ENCODE measurements around the gene CD40.

The CD40 gene

DNA sequence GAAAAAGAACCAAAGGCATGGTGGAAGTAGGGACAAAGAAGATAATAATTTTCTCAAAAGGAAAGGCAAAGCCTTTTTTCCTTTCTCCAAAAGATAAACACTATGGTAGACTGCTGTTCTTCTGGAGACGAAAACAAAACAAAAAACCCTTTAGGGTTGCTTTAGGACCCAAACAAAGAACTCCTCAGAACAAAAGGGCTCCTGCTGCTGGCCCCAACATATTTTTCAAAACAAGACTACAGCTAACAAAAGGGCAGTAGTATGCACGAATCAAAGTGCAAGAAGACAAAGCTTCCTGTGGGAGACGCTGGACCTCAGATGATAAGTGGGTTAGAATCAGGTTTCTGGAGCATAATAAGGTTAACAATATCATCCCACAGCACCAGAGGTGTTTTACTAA, 44.1 kb upstream of the CD40 start:
- DNase-seq = no peak
- Histone ChIP-seq H3K4ac (ENCODE audit: low read depth, low read length) (no peak overlapping the region), H3K27ac (ENCODE audit: low read depth, low read length) (no peak overlapping the region), H3K79me1 (ENCODE audit: low read length) (peaks cover 8% of the 10 kb centered on the region), H3K36me3 (ENCODE audit: control insufficient read depth, insufficient read depth, low read length) (peaks cover 3% of the 10 kb centered on the region), H3K9ac (ENCODE audit: low read length) (no peak overlapping the region), H3K4me3 (ENCODE audit: low read length) (no peak overlapping the region), H2BK15ac (replicated peaks; ENCODE audit: low read depth) (no peak overlapping the region), H3K27me3 (ENCODE audit: insufficient read depth, low read length, poor library complexity) (no peaks in the 10 kb centered on the region), H3K4me1 (ENCODE audit: control insufficient read depth, low read depth, low read length) (no peaks in the 10 kb centered on the region), H3K79me2 (ENCODE audit: control insufficient read depth, insufficient read depth, low read length) (peaks cover 6% of the 10 kb centered on the region), H3K56ac (ENCODE audit: low read length) (no peak overlapping the region), H3K4me2 (ENCODE audit: low read length) (no peak overlapping the region), H4K8ac (ENCODE audit: low read depth, low read length) (no peak overlapping the region), H3K18ac (ENCODE audit: low read length) (no peak overlapping the region), H2BK5ac (ENCODE audit: low read length) (no peak overlapping the region), H2BK120ac (ENCODE audit: low read depth, low read length) (no peak overlapping the region), H3K23ac (ENCODE audit: low read length) (no peak overlapping the region), H4K5ac (ENCODE audit: low read length) (no peak overlapping the region), H2AK5ac (ENCODE audit: low read length) (no peak overlapping the region)
- WGBS (ENCODE audit: extremely low coverage, insufficient coverage, low lambda C conversion rate) = no CpG with 5 or more reads among the region's 3 CpGs

DNA sequence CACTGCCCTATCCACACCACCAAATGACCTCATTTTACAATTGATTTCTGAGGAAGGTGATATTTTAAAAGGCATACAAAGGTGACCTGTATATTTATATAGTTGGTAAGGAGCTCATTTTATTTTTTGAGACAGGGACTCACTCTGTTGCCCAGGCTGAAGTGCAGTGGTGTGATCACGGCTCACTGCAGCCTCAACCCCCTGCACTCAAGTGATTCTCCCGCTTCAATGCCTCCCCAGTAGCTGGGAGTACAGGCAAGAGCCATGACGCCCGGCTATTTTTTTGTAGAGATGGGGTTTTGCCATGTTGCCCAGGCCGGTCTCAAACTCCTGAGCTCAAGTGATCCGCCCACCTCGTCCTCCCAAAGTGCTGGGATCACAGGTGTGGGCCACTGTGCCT, 41.3 kb upstream of the CD40 start:
- H4K8ac ChIP-seq (ENCODE audit: low read depth, low read length) = no peak overlapping the region
- no peak overlapping the region for H2AK5ac ChIP-seq (ENCODE audit: low read length)
- no peak overlapping the region for H2BK120ac ChIP-seq (ENCODE audit: low read depth, low read length)
- no peak for DNase-seq
- H3K4me2 ChIP-seq (ENCODE audit: low read length) = no peak overlapping the region
- WGBS (ENCODE audit: extremely low coverage, insufficient coverage, low lambda C conversion rate) = no CpG with 5 or more reads among the region's 7 CpGs
- H3K9ac ChIP-seq (ENCODE audit: low read length) = no peak overlapping the region
- H3K27ac ChIP-seq (ENCODE audit: low read depth, low read length) = no peak overlapping the region
- H3K36me3 ChIP-seq (ENCODE audit: control insufficient read depth, insufficient read depth, low read length) = peaks cover 3% of the 10 kb centered on the region
- no peak overlapping the region for H3K23ac ChIP-seq (ENCODE audit: low read length)
- no peak overlapping the region for H4K5ac ChIP-seq (ENCODE audit: low read length)
- H3K79me1 ChIP-seq (ENCODE audit: low read length) = peaks cover 7% of the 10 kb centered on the region
- no peak overlapping the region for H3K18ac ChIP-seq (ENCODE audit: low read length)
- H3K79me2 ChIP-seq (ENCODE audit: control insufficient read depth, insufficient read depth, low read length) = peaks cover 6% of the 10 kb centered on the region
- H3K56ac ChIP-seq (ENCODE audit: low read length) = no peak overlapping the region
- no peak overlapping the region for H2BK15ac ChIP-seq (replicated peaks; ENCODE audit: low read depth)
- H3K27me3 ChIP-seq (ENCODE audit: insufficient read depth, low read length, poor library complexity) = no peaks in the 10 kb centered on the region
- H3K4ac ChIP-seq (ENCODE audit: low read depth, low read length) = no peak overlapping the region
- no peak overlapping the region for H2BK5ac ChIP-seq (ENCODE audit: low read length)
- no peaks in the 10 kb centered on the region for H3K4me1 ChIP-seq (ENCODE audit: control insufficient read depth, low read depth, low read length)
- no peak overlapping the region for H3K4me3 ChIP-seq (ENCODE audit: low read length)

DNA sequence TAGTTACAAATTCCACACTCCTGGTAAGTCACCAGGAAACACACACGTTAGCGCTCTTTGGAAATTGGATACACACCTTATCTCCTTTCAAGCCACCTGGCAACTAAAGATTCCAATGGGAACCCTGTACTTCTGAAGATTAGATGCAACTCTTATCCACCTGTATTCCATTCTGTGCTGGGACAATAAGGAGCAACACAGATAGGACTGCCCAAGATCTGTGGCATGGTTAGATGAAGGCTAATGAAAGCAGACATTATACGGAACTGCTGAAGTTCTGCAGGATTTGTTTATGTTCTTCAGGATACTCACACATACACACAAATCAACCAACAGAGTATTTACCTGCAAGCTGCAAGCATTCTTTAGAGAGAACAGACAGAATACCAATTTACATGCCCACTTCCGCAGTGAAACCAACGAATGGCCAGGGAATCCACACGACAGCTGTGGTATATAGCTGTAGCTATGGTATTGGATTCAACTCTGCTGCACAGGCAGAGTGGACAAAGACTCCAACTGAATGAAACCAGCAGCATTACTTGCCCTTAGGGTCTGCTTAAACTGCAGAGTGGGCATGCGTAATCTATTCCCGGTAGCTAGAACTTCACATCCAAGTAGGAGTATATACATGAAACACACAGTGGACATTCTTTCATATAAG, 40.3 kb upstream of the CD40 start:
- H2AK5ac ChIP-seq (ENCODE audit: low read length) = no peak overlapping the region
- H2BK5ac ChIP-seq (ENCODE audit: low read length) = no peak overlapping the region
- no peak overlapping the region for H3K4ac ChIP-seq (ENCODE audit: low read depth, low read length)
- H2BK120ac ChIP-seq (ENCODE audit: low read depth, low read length) = no peak overlapping the region
- no peak overlapping the region for H3K27ac ChIP-seq (ENCODE audit: low read depth, low read length)
- no peak overlapping the region for H3K18ac ChIP-seq (ENCODE audit: low read length)
- H3K23ac ChIP-seq (ENCODE audit: low read length) = no peak overlapping the region
- peaks cover 3% of the 10 kb centered on the region for H3K36me3 ChIP-seq (ENCODE audit: control insufficient read depth, insufficient read depth, low read length)
- no peak for DNase-seq
- peaks cover 7% of the 10 kb centered on the region for H3K79me1 ChIP-seq (ENCODE audit: low read length)
- H3K79me2 ChIP-seq (ENCODE audit: control insufficient read depth, insufficient read depth, low read length) = peaks cover 10% of the 10 kb centered on the region
- H3K56ac ChIP-seq (ENCODE audit: low read length) = no peak overlapping the region
- no peaks in the 10 kb centered on the region for H3K4me1 ChIP-seq (ENCODE audit: control insufficient read depth, low read depth, low read length)
- no peaks in the 10 kb centered on the region for H3K27me3 ChIP-seq (ENCODE audit: insufficient read depth, low read length, poor library complexity)
- no peak overlapping the region for H3K9ac ChIP-seq (ENCODE audit: low read length)
- no peak overlapping the region for H3K4me2 ChIP-seq (ENCODE audit: low read length)
- H4K8ac ChIP-seq (ENCODE audit: low read depth, low read length) = no peak overlapping the region
- no peak overlapping the region for H4K5ac ChIP-seq (ENCODE audit: low read length)
- WGBS (ENCODE audit: extremely low coverage, insufficient coverage, low lambda C conversion rate) = no CpG with 5 or more reads among the region's 8 CpGs
- H2BK15ac ChIP-seq (replicated peaks; ENCODE audit: low read depth) = no peak overlapping the region
- H3K4me3 ChIP-seq (ENCODE audit: low read length) = no peak overlapping the region

DNA sequence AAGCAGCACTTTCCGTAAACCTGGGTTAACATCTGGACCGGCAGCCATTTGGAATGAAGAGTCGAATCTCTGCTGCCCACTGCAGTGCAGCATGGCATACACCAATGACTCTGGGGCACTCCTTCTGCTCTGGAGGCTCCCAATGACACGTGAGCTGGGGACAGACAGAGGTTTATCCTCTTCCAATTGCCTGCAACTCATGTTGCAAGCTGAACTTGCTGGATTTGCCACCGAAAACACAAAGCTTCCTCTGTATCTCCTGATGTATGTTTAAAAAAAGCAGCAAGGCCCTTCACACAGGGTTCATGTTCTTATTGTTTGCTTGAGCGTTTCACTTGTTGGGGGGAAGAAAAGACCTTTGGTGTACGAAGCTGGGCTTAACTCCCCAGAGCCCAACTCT, 39.2 kb upstream of the CD40 start:
- WGBS (ENCODE audit: extremely low coverage, insufficient coverage, low lambda C conversion rate) = no CpG with 5 or more reads among the region's 7 CpGs
- H3K4me3 ChIP-seq (ENCODE audit: low read length) = no peak overlapping the region
- H3K4me2 ChIP-seq (ENCODE audit: low read length) = no peak overlapping the region
- H3K27me3 ChIP-seq (ENCODE audit: insufficient read depth, low read length, poor library complexity) = no peaks in the 10 kb centered on the region
- no peak overlapping the region for H2AK5ac ChIP-seq (ENCODE audit: low read length)
- no peak for DNase-seq
- H3K9ac ChIP-seq (ENCODE audit: low read length) = no peak overlapping the region
- H3K27ac ChIP-seq (ENCODE audit: low read depth, low read length) = no peak overlapping the region
- no peak overlapping the region for H4K8ac ChIP-seq (ENCODE audit: low read depth, low read length)
- peaks cover 18% of the 10 kb centered on the region for H3K79me2 ChIP-seq (ENCODE audit: control insufficient read depth, insufficient read depth, low read length)
- H3K79me1 ChIP-seq (ENCODE audit: low read length) = peaks cover 10% of the 10 kb centered on the region
- no peak overlapping the region for H4K5ac ChIP-seq (ENCODE audit: low read length)
- no peak overlapping the region for H3K56ac ChIP-seq (ENCODE audit: low read length)
- no peak overlapping the region for H3K4ac ChIP-seq (ENCODE audit: low read depth, low read length)
- H3K18ac ChIP-seq (ENCODE audit: low read length) = no peak overlapping the region
- H3K36me3 ChIP-seq (ENCODE audit: control insufficient read depth, insufficient read depth, low read length) = peaks cover 3% of the 10 kb centered on the region
- H2BK15ac ChIP-seq (replicated peaks; ENCODE audit: low read depth) = no peak overlapping the region
- H2BK120ac ChIP-seq (ENCODE audit: low read depth, low read length) = no peak overlapping the region
- no peak overlapping the region for H2BK5ac ChIP-seq (ENCODE audit: low read length)
- H3K4me1 ChIP-seq (ENCODE audit: control insufficient read depth, low read depth, low read length) = no peaks in the 10 kb centered on the region
- no peak overlapping the region for H3K23ac ChIP-seq (ENCODE audit: low read length)

DNA sequence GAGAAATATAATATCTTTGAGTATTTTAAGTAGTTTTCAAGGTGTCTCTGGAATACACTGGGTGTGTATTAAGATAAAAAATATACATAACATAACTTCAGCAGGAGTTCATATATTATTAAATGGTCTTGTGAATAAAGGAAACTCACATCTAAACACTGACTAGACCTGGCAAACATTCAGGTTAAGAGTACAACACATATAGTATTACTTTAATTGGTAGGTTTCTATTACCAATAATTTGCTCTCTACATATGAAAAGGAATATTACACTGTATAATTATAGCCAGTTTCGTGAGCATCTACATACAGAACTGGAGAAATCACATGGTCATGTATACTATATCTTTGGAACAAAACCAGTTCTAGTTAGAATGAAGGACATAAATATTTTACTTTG, 37.0 kb upstream of the CD40 start:
- peaks cover 12% of the 10 kb centered on the region for H3K79me1 ChIP-seq (ENCODE audit: low read length)
- H3K56ac ChIP-seq (ENCODE audit: low read length) = no peak overlapping the region
- no peak overlapping the region for H3K27ac ChIP-seq (ENCODE audit: low read depth, low read length)
- no peaks in the 10 kb centered on the region for H3K27me3 ChIP-seq (ENCODE audit: insufficient read depth, low read length, poor library complexity)
- H3K36me3 ChIP-seq (ENCODE audit: control insufficient read depth, insufficient read depth, low read length) = peaks cover 1% of the 10 kb centered on the region
- peaks cover 38% of the 10 kb centered on the region for H3K79me2 ChIP-seq (ENCODE audit: control insufficient read depth, insufficient read depth, low read length)
- H4K5ac ChIP-seq (ENCODE audit: low read length) = no peak overlapping the region
- no peak overlapping the region for H3K18ac ChIP-seq (ENCODE audit: low read length)
- no CpG with 5 or more reads among the region's 1 CpG for WGBS (ENCODE audit: extremely low coverage, insufficient coverage, low lambda C conversion rate)
- H2AK5ac ChIP-seq (ENCODE audit: low read length) = no peak overlapping the region
- no peak overlapping the region for H3K9ac ChIP-seq (ENCODE audit: low read length)
- no peak overlapping the region for H3K23ac ChIP-seq (ENCODE audit: low read length)
- no peak overlapping the region for H2BK120ac ChIP-seq (ENCODE audit: low read depth, low read length)
- no peak overlapping the region for H2BK5ac ChIP-seq (ENCODE audit: low read length)
- no peak overlapping the region for H3K4me2 ChIP-seq (ENCODE audit: low read length)
- H2BK15ac ChIP-seq (replicated peaks; ENCODE audit: low read depth) = no peak overlapping the region
- H3K4ac ChIP-seq (ENCODE audit: low read depth, low read length) = no peak overlapping the region
- DNase-seq = no peak
- H3K4me3 ChIP-seq (ENCODE audit: low read length) = no peak overlapping the region
- no peak overlapping the region for H4K8ac ChIP-seq (ENCODE audit: low read depth, low read length)
- no peaks in the 10 kb centered on the region for H3K4me1 ChIP-seq (ENCODE audit: control insufficient read depth, low read depth, low read length)

DNA sequence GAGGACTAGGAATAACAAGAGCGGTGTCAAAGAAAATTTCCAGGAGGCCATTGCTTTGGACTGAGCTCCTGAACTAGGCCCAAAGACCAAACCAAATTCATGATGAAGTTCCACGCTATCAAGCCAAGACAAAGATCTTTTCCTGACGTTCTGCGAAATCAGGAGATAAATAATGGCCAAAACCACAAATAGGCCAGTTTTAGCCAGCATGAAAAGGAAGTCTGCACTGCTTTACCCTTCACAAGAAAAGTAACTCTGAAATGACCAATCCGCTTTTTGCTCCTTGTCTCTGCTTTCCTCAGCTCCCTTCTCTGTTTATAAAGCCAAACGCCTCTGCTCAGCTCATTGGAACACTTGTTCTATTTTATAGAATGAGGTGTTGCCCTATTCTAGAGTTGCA, 35.0 kb upstream of the CD40 start:
- Histone ChIP-seq H3K36me3 (ENCODE audit: control insufficient read depth, insufficient read depth, low read length) (peaks cover 1% of the 10 kb centered on the region), H4K8ac (ENCODE audit: low read depth, low read length) (no peak overlapping the region)

More for the DNA sequence above, 35.0 kb upstream of the CD40 start:
- Histone ChIP-seq H3K4me1 (ENCODE audit: control insufficient read depth, low read depth, low read length) (peaks cover 1% of the 10 kb centered on the region), H4K5ac (ENCODE audit: low read length) (no peak overlapping the region), H3K27ac (ENCODE audit: low read depth, low read length) (no peak overlapping the region), H2AK5ac (ENCODE audit: low read length) (no peak overlapping the region), H3K4ac (ENCODE audit: low read depth, low read length) (no peak overlapping the region), H3K9ac (ENCODE audit: low read length) (no peak overlapping the region), H3K18ac (ENCODE audit: low read length) (no peak overlapping the region), H2BK120ac (ENCODE audit: low read depth, low read length) (no peak overlapping the region), H3K79me2 (ENCODE audit: control insufficient read depth, insufficient read depth, low read length) (peaks cover 51% of the 10 kb centered on the region), H3K4me2 (ENCODE audit: low read length) (no peak overlapping the region), H2BK5ac (ENCODE audit: low read length) (no peak overlapping the region), H3K79me1 (ENCODE audit: low read length) (peaks cover 10% of the 10 kb centered on the region), H3K56ac (ENCODE audit: low read length) (no peak overlapping the region), H3K23ac (ENCODE audit: low read length) (no peak overlapping the region), H3K27me3 (ENCODE audit: insufficient read depth, low read length, poor library complexity) (no peaks in the 10 kb centered on the region), H3K4me3 (ENCODE audit: low read length) (no peak overlapping the region), H2BK15ac (replicated peaks; ENCODE audit: low read depth) (no peak overlapping the region)
- no peak for DNase-seq
- WGBS (ENCODE audit: extremely low coverage, insufficient coverage, low lambda C conversion rate) = no CpG with 5 or more reads among the region's 6 CpGs

All from mesendoderm (in vitro differentiated cells).